Fibroblast of lung (primary cell): ENCODE results near the gene ATG10.

Source experiments
- EZH2 ChIP-seq: IDR thresholded peaks from 2 replicates; pipeline ENCODE4 v1.5.1; 2012; ENCODE audit warnings: low read length, control low read depth, mild to moderate bottlenecking; ENCODE audit errors: missing control alignments
- TF ChIP-seq, protein P1 (sequence below), 2 donors: IDR thresholded peaks in 1 of 2; conservative IDR thresholded peaks in 1 of 2; 1 replicate in 1 of 2; 2 replicates in 1 of 2; pipeline ENCODE4 v1.5.1; 2011 to 2012; ENCODE audit warnings: low read length in 2 of 2, control low read depth in 1 of 2, inconsistent platforms in 1 of 2, low read depth in 1 of 2, mild to moderate bottlenecking in 1 of 2

DNA sequence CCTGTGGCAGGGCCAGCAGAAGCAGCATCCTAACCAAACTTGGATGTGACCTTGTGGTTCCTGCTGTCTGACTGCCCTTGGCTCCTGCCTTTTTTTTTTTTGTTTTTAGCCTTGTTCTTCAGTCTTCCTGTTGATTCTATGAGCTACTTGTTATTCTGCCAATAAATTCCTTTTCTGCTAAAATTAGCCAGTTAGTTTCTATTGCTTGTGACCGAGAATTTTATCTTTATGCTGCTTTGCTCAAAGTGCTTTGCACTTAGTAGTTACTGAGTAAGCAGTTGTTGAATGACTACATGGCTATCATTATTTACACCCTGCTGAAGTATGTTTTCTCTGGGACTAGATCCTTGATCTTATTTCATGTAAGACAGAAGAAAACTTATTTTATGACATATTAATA, 20.8 kb upstream of the ATG10 start:
- TF ChIP-seq, protein P1, sequence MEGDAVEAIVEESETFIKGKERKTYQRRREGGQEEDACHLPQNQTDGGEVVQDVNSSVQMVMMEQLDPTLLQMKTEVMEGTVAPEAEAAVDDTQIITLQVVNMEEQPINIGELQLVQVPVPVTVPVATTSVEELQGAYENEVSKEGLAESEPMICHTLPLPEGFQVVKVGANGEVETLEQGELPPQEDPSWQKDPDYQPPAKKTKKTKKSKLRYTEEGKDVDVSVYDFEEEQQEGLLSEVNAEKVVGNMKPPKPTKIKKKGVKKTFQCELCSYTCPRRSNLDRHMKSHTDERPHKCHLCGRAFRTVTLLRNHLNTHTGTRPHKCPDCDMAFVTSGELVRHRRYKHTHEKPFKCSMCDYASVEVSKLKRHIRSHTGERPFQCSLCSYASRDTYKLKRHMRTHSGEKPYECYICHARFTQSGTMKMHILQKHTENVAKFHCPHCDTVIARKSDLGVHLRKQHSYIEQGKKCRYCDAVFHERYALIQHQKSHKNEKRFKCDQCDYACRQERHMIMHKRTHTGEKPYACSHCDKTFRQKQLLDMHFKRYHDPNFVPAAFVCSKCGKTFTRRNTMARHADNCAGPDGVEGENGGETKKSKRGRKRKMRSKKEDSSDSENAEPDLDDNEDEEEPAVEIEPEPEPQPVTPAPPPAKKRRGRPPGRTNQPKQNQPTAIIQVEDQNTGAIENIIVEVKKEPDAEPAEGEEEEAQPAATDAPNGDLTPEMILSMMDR (conservative IDR thresholded peaks at IDR 0.05 in 1 of 2, IDR thresholded peaks at IDR 0.05 in 1 of 2; ENCODE audit: low read depth in 1 of 2, low read length in 2 of 2), result no peak
- no peak for TF ChIP-seq EZH2
